HEK293T (cell line): ENCODE results near the gene ZNF362.

Source experiments
- CTCF ChIA-PET: fragments of 350-600 bp; formaldehyde crosslinking; extraction: SDS; loops from one replicate; lab custom pipeline; 2021; ENCODE audit warnings: antibody characterized with exemption, inconsistent platforms; lab: Yijun Ruan, JAX
- POLR2A ChIA-PET: fragments of 350-600 bp; formaldehyde crosslinking; extraction: SDS; loops from one replicate; lab custom pipeline; 2020; ENCODE audit warnings: antibody characterized with exemption, inconsistent platforms; lab: Yijun Ruan, JAX
- DNase-seq: peaks from one replicate; pipeline ENCODE4 v3.0.0; 2012; ENCODE audit warnings: mixed read lengths; ENCODE audit errors: extremely low spot score
- ARNT ChIP-seq: fragments of 450-650 bp; IDR thresholded peaks from 2 replicates; pipeline ENCODE4 v1.6.1; 2017; ENCODE audit warnings: mild to moderate bottlenecking
- BHLHE40 ChIP-seq: fragments of 450-650 bp; IDR thresholded peaks from 2 replicates; pipeline ENCODE4 v1.6.1; 2016; ENCODE audit warnings: mild to moderate bottlenecking, moderate library complexity, borderline replicate concordance
- CTBP1 ChIP-seq: fragments of 450-650 bp; IDR thresholded peaks from 2 replicates; pipeline ENCODE4 v1.6.1; 2016; ENCODE audit warnings: borderline replicate concordance
- ELF4 ChIP-seq: fragments of 450-650 bp; IDR thresholded peaks from 2 replicates; pipeline ENCODE4 v1.6.1; 2017; ENCODE audit warnings: antibody characterized with exemption
- FOXA1 ChIP-seq: fragments of 450-650 bp; IDR thresholded peaks from 2 replicates; pipeline ENCODE4 v1.6.1; 2016; ENCODE audit warnings: mild to moderate bottlenecking
- FOXK2 ChIP-seq: fragments of 450-650 bp; IDR thresholded peaks from 2 replicates; pipeline ENCODE4 v1.6.1; 2016; ENCODE audit warnings: mild to moderate bottlenecking
- FOXM1 ChIP-seq: fragments of 450-650 bp; IDR thresholded peaks from 2 replicates; pipeline ENCODE4 v1.6.1; 2017; ENCODE audit warnings: mild to moderate bottlenecking, borderline replicate concordance
- HDGF ChIP-seq: fragments of 450-650 bp; IDR thresholded peaks from 2 replicates; pipeline ENCODE4 v1.6.1; 2017; ENCODE audit warnings: antibody characterized with exemption, borderline replicate concordance
- L3MBTL2 ChIP-seq: fragments of 450-650 bp; conservative IDR thresholded peaks from 2 replicates; pipeline ENCODE4 v1.6.1; 2016; ENCODE audit warnings: mild to moderate bottlenecking
- LEF1 ChIP-seq: fragments of 450-650 bp; IDR thresholded peaks from 2 replicates; pipeline ENCODE4 v1.6.1; 2017; ENCODE audit warnings: mild to moderate bottlenecking, borderline replicate concordance
- NFRKB ChIP-seq: fragments of 450-650 bp; IDR thresholded peaks from 2 replicates; pipeline ENCODE4 v1.6.1; 2016; ENCODE audit warnings: mild to moderate bottlenecking, moderate library complexity
- SP1 ChIP-seq: fragments of 450-650 bp; IDR thresholded peaks from 2 replicates; pipeline ENCODE4 v1.6.1; 2017
- SUZ12 ChIP-seq: fragments of 450-650 bp; IDR thresholded peaks from 2 replicates; pipeline ENCODE4 v1.6.1; 2016; ENCODE audit warnings: mild to moderate bottlenecking
- TARDBP ChIP-seq: fragments of 450-650 bp; IDR thresholded peaks from 2 replicates; pipeline ENCODE4 v1.6.1; 2016
- ZNF384 ChIP-seq: fragments of 450-650 bp; IDR thresholded peaks from 2 replicates; pipeline ENCODE4 v1.6.1; 2016
- TF ChIP-seq, protein P1 (sequence below): fragments of 450-650 bp; IDR thresholded peaks from 2 replicates; pipeline ENCODE4 v1.6.1; 2016

ZNF362 gene

DNA sequence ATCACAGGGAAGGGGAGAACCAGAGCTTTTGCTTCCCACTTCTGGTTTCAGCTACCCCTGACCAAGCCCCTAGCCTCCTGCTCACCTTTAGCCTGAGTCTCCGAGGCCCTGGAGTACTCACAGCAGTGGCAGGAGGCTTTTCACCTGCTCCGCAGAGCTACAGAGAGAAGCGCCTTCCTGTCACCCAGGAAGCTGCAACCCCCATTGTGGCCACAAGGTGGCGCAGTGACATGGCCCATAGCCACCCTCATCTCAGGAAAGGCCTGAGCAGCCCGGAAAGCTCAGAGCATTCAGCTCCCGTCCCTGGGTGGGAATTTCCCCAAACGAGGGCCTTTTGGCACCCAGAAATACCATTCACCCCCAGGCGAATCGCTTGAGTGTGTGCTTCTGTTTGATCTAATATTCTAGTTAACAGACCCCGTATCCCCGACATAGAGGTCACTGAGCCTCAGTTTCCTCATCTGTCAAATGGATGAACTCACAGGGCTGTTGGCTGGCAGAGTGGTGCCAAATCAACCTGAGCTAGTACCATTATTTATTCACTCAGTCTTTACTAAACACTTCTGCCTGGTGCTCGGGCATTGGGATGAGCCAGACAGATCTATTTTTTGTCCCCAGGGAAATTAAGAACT, 39.3 kb downstream of the ZNF362 start:
- ChIA-PET POLR2A (interaction anchor here (1.0 to 1.6 kb wide), 2 partner anchors 54 to 176 kb away, joined by 4 to 5 read pairs; partner anchors contain the start of gene ZSCAN20), CTCF (interaction anchor here (0.5 to 1.9 kb wide), 17 partner anchors 10 to 317 kb away, joined by 3 to 27 read pairs (median 4); partner anchors contain the start of gene ZSCAN20)
- peak; percentile 96 for DNase-seq
- TF ChIP-seq TARDBP, result no peak

GRCh38 chr1:33296082-33296458, 39.8 kb downstream of the ZNF362 start:
- ChIA-PET POLR2A (interaction anchor here (1.0 to 1.6 kb wide), 2 partner anchors 54 to 176 kb away, joined by 4 to 5 read pairs; partner anchors contain the start of gene ZSCAN20), CTCF (interaction anchor here (0.5 to 1.9 kb wide), 14 partner anchors 9 to 316 kb away, joined by 3 to 27 read pairs (median 4); partner anchors contain the start of gene ZSCAN20)
- TF ChIP-seq ZNF384 (no peak), FOXA1 (no peak), SUZ12 (no peak), HDGF (no peak)
- TF ChIP-seq, protein P1, sequence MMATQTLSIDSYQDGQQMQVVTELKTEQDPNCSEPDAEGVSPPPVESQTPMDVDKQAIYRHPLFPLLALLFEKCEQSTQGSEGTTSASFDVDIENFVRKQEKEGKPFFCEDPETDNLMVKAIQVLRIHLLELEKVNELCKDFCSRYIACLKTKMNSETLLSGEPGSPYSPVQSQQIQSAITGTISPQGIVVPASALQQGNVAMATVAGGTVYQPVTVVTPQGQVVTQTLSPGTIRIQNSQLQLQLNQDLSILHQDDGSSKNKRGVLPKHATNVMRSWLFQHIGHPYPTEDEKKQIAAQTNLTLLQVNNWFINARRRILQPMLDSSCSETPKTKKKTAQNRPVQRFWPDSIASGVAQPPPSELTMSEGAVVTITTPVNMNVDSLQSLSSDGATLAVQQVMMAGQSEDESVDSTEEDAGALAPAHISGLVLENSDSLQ, result no peak
- DNase-seq, result no peak

GRCh38 chr1:33296824-33297223, 40.5 kb downstream of the ZNF362 start:
- CTCF ChIA-PET, result interaction anchor here (1.1 to 1.9 kb wide), 5 partner anchors 42 to 174 kb away, joined by 3 to 27 read pairs (median 4); partner anchors contain the start of gene ZSCAN20
- no peak for TF ChIP-seq L3MBTL2
- no peak for TF ChIP-seq FOXA1
- TF ChIP-seq SP1, result no peak
- TF ChIP-seq LEF1, result no peak
- no peak for TF ChIP-seq NFRKB
- TF ChIP-seq, protein P1, result no peak
- TF ChIP-seq ELF4, result no peak
- no peak for TF ChIP-seq FOXM1
- TF ChIP-seq TARDBP, result no peak
- POLR2A ChIA-PET, result no interaction called here
- DNase-seq, result no peak

- no peak for TF ChIP-seq ELF4
- no peak for TF ChIP-seq LEF1
- TF ChIP-seq, protein P1, result no peak
- TF ChIP-seq FOXA1, result no peak
- TF ChIP-seq SUZ12, result no peak
- TF ChIP-seq L3MBTL2, result no peak
- TF ChIP-seq ARNT, result no peak
- TF ChIP-seq ZNF384, result no peak
- no peak for TF ChIP-seq NFRKB
- no peak for TF ChIP-seq FOXM1
- no peak for TF ChIP-seq BHLHE40
- TF ChIP-seq CTBP1, result no peak
- TF ChIP-seq TARDBP, result no peak
- TF ChIP-seq FOXK2, result no peak
- ChIA-PET POLR2A (no interaction called here), CTCF (interaction anchor here (0.5 to 1.4 kb wide), 6 partner anchors 10 to 932 kb away, joined by 3 to 4 read pairs (median 3); no protein-coding TSS in a partner anchor)
- DNase-seq, result no peak
Measured at GRCh38 chr1:33297911-33298622, 41.8 kb downstream of the ZNF362 start.

GRCh38 chr1:33298623-33299277, 42.5 kb downstream of the ZNF362 start:
- ChIA-PET POLR2A (no interaction called here), CTCF (interaction anchor here (0.5 to 0.9 kb wide), 3 partner anchors 10 to 931 kb away, joined by 3 to 4 read pairs (median 3); no protein-coding TSS in a partner anchor)

More at GRCh38 chr1:33298623-33299277, 42.5 kb downstream of the ZNF362 start:
- TF ChIP-seq FOXA1 (no peak), LEF1 (no peak), TARDBP (no peak), HDGF (peak; percentile 70; the same call in 1 of the 2 replicates), NFRKB (no peak), CTBP1 (no peak), SUZ12 (no peak), FOXK2 (no peak)
- DNase-seq, result peak; percentile 91
